ENCODE measurements around the gene C19orf67. TPM values are rescaled to one million over a fixed set of nuclear protein-coding genes. Genes with fewer than 3 reads are reported as not detected.

Gene C19orf67
- total and polyA plus RNA-seq, 2 of the 13 experiments (the other 11 are each of a cell fraction or from before 2014, with no cell fraction given), result 0.11 to 0.32 TPM

- 0 out of 2 replicates have a peak, but pooled peaks have one; percentile 56 for TF ChIP-seq TP53 (CRISPR knock-in tag; conservative IDR thresholded peaks at IDR 0.05)
- TF ChIP-seq IRF1 (CRISPR knock-in tag; IDR thresholded peaks at IDR 0.05; ENCODE audit: low read depth), result no peak
- no peak for TF ChIP-seq CBX1 (IDR thresholded peaks at IDR 0.05; ENCODE audit: low read depth)
- TF ChIP-seq ELF4 (CRISPR knock-in tag; IDR thresholded peaks at IDR 0.05; ENCODE audit: borderline replicate concordance), result no peak
- peak; percentile 68 for TF ChIP-seq ZNF781 (CRISPR knock-in tag; IDR thresholded peaks at IDR 0.05; ENCODE audit: borderline replicate concordance, not compliant biosample characterization)
- no peak for TF ChIP-seq PPARG (CRISPR knock-in tag; conservative IDR thresholded peaks at IDR 0.05)
- TF ChIP-seq ATF2 (CRISPR knock-in tag; IDR thresholded peaks at IDR 0.05), result no peak
- no peak for TF ChIP-seq ZFP41 (CRISPR knock-in tag; IDR thresholded peaks at IDR 0.05; ENCODE audit: borderline replicate concordance)
- TF ChIP-seq ATAD3A (CRISPR knock-in tag; IDR thresholded peaks at IDR 0.05), result no peak
- TF ChIP-seq MIXL1 (CRISPR knock-in tag; IDR thresholded peaks at IDR 0.05), result no peak
- TF ChIP-seq GLI4 (CRISPR knock-in tag; IDR thresholded peaks at IDR 0.05; ENCODE audit: borderline replicate concordance), result no peak; the same call in 1 of the 2 replicates
- no peak for TF ChIP-seq E2F2 (CRISPR knock-in tag; IDR thresholded peaks at IDR 0.05; ENCODE audit: borderline replicate concordance)
- no peak for TF ChIP-seq U2AF2 (IDR thresholded peaks at IDR 0.05; ENCODE audit: low read depth, low read length)
- no peak for TF ChIP-seq CSRNP2 (CRISPR knock-in tag; conservative IDR thresholded peaks at IDR 0.05; ENCODE audit: low read depth)
- TF ChIP-seq XBP1 (CRISPR knock-in tag; IDR thresholded peaks at IDR 0.05), result no peak
- peak; percentile 73; the same call in 1 of the 2 replicates for TF ChIP-seq KDM2A (CRISPR knock-in tag; IDR thresholded peaks at IDR 0.05; ENCODE audit: borderline replicate concordance, low read depth)
- TF ChIP-seq ZNF792 (CRISPR knock-in tag; IDR thresholded peaks at IDR 0.05), result no peak
- no peak for TF ChIP-seq DR1 (CRISPR knock-in tag; IDR thresholded peaks at IDR 0.05)
- no peak for TF ChIP-seq ATF4 (CRISPR knock-in tag; IDR thresholded peaks at IDR 0.05)
- TF ChIP-seq REL (CRISPR knock-in tag; conservative IDR thresholded peaks at IDR 0.05), result no peak
- TF ChIP-seq ZBTB33 (CRISPR knock-in tag; IDR thresholded peaks at IDR 0.05), result no peak
- TF ChIP-seq ZNF274 (CRISPR knock-in tag; IDR thresholded peaks at IDR 0.05), result peak; percentile 82
Measured at GRCh38 chr19:14031719-14032480, 53.7 kb downstream of the C19orf67 start, which contains the start of gene IL27RA (continued).
